ENCODE data around the gene CEP350.

The CEP350 gene

DNA sequence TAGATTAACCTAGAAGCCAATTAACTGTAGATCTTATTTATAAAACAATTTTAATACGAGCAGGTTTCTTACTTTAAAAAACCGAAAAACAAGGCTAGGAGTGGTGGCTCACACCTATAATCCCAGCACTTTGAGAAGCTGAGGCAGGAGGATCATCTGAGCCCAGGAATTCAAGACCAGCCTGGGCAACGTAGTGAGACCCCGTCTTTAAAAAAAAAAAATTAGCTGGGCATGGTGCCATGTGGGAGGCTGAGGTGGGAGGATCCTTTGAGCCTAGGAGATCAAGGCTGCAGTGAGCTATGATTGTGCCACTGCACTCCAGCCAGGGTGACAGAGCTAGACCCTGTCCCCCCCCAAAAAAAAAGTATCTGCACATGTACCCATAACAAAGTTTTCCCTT is 110.8 kb downstream of the CEP350 start:
- DNase-seq, result no peak

GRCh38 chr1:180066150-180066549 is 111.5 kb downstream of the CEP350 start:
- no peak for DNase-seq

DNA sequence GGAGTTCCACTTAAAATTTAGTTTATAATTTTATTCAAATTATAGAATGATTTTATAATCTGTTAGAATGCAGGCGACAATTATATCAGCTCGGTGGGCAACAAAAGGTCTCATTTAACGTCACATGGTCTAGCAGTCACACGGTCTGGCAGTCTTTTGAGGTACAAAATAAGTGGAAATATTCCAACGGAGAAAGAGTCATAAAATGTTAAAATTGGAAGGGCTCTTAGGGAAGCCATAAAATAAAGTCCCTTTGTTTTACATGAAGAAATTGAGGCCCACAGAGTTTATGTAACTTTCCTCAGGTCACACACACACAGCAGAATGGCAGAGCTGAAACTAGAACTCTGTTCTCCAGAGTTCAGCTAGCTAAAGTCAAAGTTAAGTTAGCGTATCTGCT is 115.7 kb downstream of the CEP350 start:
- DNase-seq, result no peak

- DNase-seq, result no peak
Measured at GRCh38 chr1:180071759-180072158, 117.1 kb downstream of the CEP350 start.

DNA sequence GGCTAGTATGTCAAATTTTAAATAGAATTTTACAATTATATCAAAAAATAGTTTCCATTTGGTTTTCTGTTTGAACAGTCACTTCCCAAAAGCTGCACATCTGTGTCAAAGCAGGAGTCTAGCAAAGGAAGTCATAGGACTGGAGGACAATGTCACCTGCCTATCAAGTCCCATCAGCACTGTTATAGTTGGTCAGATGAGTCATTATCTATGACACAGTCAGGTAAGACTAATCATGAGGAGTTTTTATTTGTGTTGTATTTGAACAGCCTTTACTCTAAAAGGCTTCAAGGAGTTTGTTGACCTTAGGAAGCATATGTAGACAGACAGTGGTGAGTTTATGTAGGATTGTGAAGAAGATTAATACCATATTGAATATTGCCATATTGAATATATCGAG is 125.8 kb downstream of the CEP350 start:
- no peak for DNase-seq

GRCh38 chr1:180081474-180081873 is 126.9 kb downstream of the CEP350 start:
- DNase-seq, result no peak

DNA sequence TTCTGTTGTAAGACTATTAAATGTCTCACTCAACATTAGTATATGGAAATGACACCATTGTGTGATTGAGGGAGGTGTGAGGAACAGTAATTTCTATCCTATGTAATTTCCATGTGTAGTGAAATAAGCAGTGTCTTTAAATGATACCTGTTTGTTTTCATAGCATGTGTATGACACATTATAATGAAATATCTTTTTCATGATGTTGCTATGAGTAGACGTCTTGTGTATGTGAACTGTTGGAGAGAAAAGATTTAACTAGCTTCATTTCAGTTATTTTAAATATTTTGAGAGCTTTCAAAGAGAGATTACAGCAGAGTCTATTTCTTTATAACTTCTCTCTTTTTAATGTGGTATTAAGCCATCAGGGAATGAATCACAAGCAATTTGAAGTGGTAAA is 128.6 kb downstream of the CEP350 start:
- DNase-seq, result no peak

DNA sequence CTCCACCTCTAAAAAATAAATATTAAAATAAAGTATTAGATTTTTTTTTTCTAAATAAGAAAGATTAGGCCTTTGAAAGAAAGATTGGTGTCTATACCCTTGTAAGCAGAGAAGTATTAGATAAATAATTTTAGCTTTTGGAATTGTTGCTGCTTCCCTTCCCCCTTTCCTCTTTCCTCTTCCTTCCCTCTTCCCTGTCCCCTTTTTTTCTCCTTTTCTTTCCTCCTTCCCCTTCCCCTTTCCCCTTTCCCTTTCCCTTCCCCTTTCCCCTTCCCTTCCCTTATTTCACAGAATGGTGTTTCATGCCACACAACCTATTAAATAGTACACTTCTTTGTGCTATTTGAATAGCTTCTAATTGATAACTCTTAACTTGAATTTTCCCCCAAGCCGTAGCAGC is 130.3 kb downstream of the CEP350 start:
- DNase-seq, result no peak

DNA sequence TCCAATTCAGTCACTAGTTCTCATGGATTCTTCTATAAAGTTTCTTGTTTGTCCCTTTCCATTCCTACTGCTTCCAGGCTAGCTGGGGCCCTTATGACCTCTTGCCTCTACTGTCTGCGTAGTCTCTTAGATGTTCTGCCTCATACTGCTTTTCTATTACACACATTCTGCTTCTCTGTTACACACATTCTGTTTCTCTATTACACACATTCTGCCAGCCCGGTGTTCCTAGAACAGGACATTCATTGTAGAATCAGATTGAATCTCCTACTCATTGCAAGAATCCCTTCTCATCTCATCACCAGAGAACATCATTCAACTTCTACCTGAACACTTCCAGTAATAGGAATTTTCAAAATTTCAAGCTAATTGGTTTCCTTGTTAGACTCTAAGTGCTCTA is 130.7 kb downstream of the CEP350 start:
- DNase-seq, result no peak

DNA sequence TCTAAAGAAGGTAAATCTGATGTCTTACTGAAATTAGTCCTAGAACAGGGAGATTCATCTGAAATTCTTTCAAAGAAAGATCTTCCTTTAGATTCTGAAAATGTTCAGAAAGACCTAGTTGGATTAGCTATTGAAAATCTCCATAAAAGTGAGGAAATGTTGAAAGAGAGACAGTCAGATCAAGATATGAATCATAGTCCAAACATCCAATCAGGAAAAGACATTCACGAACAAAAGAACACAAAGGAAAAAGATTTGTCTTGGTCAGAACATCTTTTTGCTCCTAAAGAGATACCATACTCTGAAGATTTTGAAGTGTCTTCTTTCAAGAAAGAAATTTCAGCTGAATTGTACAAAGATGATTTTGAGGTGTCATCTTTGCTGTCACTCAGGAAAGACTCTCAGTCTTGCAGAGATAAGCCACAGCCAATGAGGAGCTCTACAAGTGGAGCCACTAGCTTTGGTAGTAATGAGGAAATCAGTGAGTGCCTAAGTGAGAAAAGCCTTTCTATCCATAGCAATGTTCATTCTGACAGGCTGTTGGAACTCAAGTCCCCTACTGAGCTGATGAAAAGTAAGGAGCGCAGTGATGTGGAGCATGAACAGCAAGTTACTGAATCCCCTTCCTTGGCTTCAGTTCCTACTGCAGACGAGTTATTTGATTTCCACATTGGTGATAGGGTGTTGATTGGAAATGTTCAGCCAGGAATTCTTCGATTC is 138.5 kb downstream of the CEP350 start:
- no peak for DNase-seq

GRCh38 chr1:180094705-180095295 is 140.2 kb downstream of the CEP350 start:
- no peak for DNase-seq

GRCh38 chr1:180096584-180097325 is 142.1 kb downstream of the CEP350 start:
- DNase-seq, result no peak

DNA sequence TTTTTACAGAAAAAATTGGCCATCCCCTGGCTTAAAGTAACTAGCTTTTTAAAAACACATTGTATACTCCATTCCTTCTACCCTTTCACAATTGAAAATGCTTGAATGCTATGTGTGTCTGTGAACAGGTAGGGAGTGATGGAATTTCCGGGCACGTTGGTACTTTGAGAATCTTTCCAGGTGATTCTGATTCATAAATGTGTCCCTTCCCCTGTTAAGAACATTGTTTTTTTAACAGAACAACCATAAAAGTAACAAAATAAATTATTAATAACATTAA is 142.7 kb downstream of the CEP350 start:
- no peak for DNase-seq

- DNase-seq, result no peak
Measured at GRCh38 chr1:180101411-180101810, 146.8 kb downstream of the CEP350 start.

DNA sequence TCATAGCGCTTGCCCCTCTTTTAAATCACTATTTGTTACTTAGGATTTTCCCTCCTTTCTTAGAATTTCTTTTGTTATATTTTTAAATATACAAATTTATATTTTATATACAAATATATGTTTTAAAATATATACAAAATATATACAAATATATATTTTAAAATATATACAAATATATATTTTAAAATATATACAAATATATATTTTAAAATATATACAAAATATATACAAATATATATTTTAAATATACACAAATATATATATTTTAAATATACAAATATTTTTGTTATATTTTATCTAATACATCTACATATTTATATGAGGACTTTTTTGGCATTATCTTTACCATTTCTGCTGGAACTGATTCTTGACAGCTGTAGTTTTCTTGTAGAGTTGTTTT is 149.2 kb downstream of the CEP350 start:
- no peak for DNase-seq

DNA sequence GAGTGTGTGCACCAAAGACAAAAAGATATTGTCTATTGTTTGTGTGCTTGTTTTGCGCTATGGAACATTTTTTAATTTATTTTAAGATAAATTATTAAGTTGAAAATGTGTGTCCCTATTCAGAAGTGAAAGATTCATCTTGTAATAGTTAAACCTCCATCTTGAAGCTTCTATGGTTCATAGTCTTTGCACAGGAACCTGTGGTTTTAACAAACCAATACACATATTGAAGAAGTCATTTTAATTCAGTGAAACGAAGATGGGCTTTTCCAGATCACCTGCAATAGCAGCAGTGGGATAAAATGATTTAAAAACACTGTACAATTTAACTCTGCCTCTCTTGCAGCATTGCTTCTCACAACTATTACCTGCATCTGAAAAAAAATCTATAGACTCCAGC is 157.5 kb downstream of the CEP350 start:
- no peak for DNase-seq

- DNase-seq, result no peak
Measured at GRCh38 chr1:180112984-180113647, 158.5 kb downstream of the CEP350 start.

GRCh38 chr1:180114396-180114945 is 159.9 kb downstream of the CEP350 start:
- no peak for DNase-seq

- DNase-seq, result no peak
Measured at GRCh38 chr1:180116964-180117763, 162.6 kb downstream of the CEP350 start.

DNA sequence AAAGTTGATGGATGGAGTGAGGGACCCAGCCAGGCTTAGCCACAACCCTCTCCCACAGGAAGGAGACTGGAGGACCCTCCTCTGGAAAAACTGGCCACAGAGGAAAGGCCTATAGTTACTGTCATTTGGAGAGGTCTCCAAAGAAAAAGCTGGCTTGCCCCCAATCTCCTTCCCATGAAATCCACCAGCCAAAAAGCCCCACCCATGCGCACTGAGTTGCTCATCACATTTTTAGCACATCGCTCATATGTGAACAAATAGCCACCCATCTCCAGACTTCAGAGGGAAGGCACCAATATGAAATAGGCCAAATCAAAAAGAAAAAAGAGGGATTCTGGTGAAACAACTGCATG is 163.1 kb downstream of the CEP350 start:
- no peak for DNase-seq

- DNase-seq, result no peak
Measured at GRCh38 chr1:180119837-180120236, 165.2 kb downstream of the CEP350 start.

DNA sequence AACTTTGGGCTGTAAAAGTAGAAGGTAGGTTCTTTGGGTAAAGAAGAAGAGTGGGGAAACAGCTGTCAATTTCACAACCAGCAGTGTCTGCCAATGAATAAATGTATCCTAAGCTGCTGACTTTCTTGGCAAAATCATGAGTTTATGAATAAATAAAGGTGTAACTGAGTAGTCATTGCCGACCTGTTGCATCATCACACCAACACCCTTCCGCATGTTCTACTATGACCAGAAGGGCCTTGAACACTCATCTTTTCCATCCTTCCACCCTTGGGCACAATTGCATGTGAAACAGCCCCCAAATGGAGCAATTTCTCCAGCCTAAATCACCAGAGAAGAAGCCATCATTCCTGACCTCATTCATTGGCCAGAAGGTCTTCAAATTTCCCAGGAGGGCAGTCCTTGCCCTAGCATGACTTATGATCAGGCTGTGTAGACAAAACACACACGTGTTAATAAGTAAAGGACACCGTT is 168.9 kb downstream of the CEP350 start:
- no peak for DNase-seq

- no peak for DNase-seq
Measured at GRCh38 chr1:180130651-180131050, 176.0 kb downstream of the CEP350 start.
